ENCODE measurements around the gene TGFBI.

TGFBI gene

GRCh38 chr5:136028782-136029742 is at the start of gene TGFBI:
Gene TGFBI, plus strand, starts transcription at chr5:136028988. Its CDS starts 68 bp downstream, at chr5:136029056.
- peak; percentile 43 for TF ChIP-seq CTCF (IDR thresholded peaks at IDR 0.05; ENCODE audit: control insufficient read depth, extremely low read depth, insufficient read depth)
- no peak within 1 kb of the TSS; the same call in 1 of the 2 replicates for H3K4me3 ChIP-seq (ENCODE audit: low read depth, low read length)
- DNase-seq (ENCODE audit: low read depth): no peak

- no peak for TF ChIP-seq CTCF (IDR thresholded peaks at IDR 0.05; ENCODE audit: control insufficient read depth, extremely low read depth, insufficient read depth)
- H3K4me3 ChIP-seq (ENCODE audit: low read depth, low read length): no peak overlapping the region
- no peak for DNase-seq (ENCODE audit: low read depth)
These were observed 49.8 kb upstream of the TGFBI start for GRCh38 chr5:135978993-135979392.

GRCh38 chr5:135979510-135979909 is 49.3 kb upstream of the TGFBI start:
- no peak for DNase-seq (ENCODE audit: low read depth)
- no peak for TF ChIP-seq CTCF (IDR thresholded peaks at IDR 0.05; ENCODE audit: control insufficient read depth, extremely low read depth, insufficient read depth)
- H3K4me3 ChIP-seq (ENCODE audit: low read depth, low read length): no peak overlapping the region

GRCh38 chr5:135980620-135981019 is 48.2 kb upstream of the TGFBI start:
- DNase-seq (ENCODE audit: low read depth): no peak
- no peak overlapping the region for H3K4me3 ChIP-seq (ENCODE audit: low read depth, low read length)
- TF ChIP-seq CTCF (IDR thresholded peaks at IDR 0.05; ENCODE audit: control insufficient read depth, extremely low read depth, insufficient read depth): no peak

DNA sequence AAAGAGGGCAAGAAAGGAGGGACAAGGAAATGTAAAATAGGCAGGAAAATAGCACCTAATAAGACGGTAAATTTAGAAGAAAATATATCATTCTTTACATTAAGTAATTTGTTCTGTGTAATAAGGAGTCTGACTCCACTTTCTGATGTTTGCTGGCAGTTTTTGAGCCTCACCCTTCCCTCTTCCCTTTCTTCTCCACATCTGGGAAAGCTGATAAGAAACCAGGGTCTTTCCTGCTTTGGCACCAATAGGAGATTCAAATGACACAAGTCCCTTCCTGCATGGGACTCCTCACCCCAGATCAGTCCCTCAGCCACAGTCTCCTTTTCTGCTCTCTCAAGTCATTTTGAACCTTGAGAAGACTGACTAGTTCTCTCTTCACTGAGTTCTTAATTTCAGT is 42.8 kb upstream of the TGFBI start:
- no peak for DNase-seq (ENCODE audit: low read depth)
- TF ChIP-seq CTCF (IDR thresholded peaks at IDR 0.05; ENCODE audit: control insufficient read depth, extremely low read depth, insufficient read depth): no peak
- no peak overlapping the region for H3K4me3 ChIP-seq (ENCODE audit: low read depth, low read length)

GRCh38 chr5:135986401-135986800 is 42.4 kb upstream of the TGFBI start:
- no peak overlapping the region for H3K4me3 ChIP-seq (ENCODE audit: low read depth, low read length)
- DNase-seq (ENCODE audit: low read depth): no peak

More at GRCh38 chr5:135986401-135986800, 42.4 kb upstream of the TGFBI start:
- no peak for TF ChIP-seq CTCF (IDR thresholded peaks at IDR 0.05; ENCODE audit: control insufficient read depth, extremely low read depth, insufficient read depth)
